Endothelial cell of umbilical vein (primary cell): ENCODE measurements around the gene HPSE2.

ENCODE experiments used
- EZH2 ChIP-seq: IDR thresholded peaks from 2 replicates; pipeline ENCODE4 v1.6.1; 2012; ENCODE audit warnings: borderline replicate concordance, low read depth, mild to moderate bottlenecking, moderate library complexity, low read length, inconsistent platforms; ENCODE audit not compliant: severe bottlenecking
- JUN ChIP-seq: IDR thresholded peaks from 2 replicates; pipeline ENCODE4 v1.6.1; 2011; ENCODE audit warnings: borderline replicate concordance, low read depth; ENCODE audit not compliant: insufficient read length, insufficient read depth
- MYC ChIP-seq: IDR thresholded peaks from one replicate; pipeline ENCODE4 v1.6.1; 2011; ENCODE audit warnings: mild to moderate bottlenecking, low read depth, low read length
- POLR2A ChIP-seq: IDR thresholded peaks from 2 replicates; pipeline ENCODE4 v1.6.1; 2012; ENCODE audit warnings: low read depth, mild to moderate bottlenecking, control low read depth, low read length
- POLR2AphosphoS5 ChIP-seq: IDR thresholded peaks from 2 replicates; pipeline ENCODE4 v1.6.1; 2012; ENCODE audit warnings: low read depth, mild to moderate bottlenecking, control low read depth, low read length, moderate library complexity; ENCODE audit not compliant: insufficient read depth
- TF ChIP-seq, protein P1 (sequence below), 2 donors: IDR thresholded peaks; 1 replicate in 1 of 2; 2 replicates in 1 of 2; pipeline ENCODE4 v1.5.1; 2011; ENCODE audit warnings: low read length in 2 of 2, mild to moderate bottlenecking in 2 of 2, moderate library complexity in 2 of 2, control low read depth in 1 of 2, inconsistent platforms in 1 of 2, low read depth in 1 of 2; ENCODE audit not compliant: insufficient read depth in 1 of 2; ENCODE audit errors: extremely low read depth in 1 of 2
- TF ChIP-seq, protein P2 (sequence below): IDR thresholded peaks from 2 replicates; pipeline ENCODE4 v1.6.1; 2011; ENCODE audit not compliant: insufficient read depth, insufficient read length

DNA sequence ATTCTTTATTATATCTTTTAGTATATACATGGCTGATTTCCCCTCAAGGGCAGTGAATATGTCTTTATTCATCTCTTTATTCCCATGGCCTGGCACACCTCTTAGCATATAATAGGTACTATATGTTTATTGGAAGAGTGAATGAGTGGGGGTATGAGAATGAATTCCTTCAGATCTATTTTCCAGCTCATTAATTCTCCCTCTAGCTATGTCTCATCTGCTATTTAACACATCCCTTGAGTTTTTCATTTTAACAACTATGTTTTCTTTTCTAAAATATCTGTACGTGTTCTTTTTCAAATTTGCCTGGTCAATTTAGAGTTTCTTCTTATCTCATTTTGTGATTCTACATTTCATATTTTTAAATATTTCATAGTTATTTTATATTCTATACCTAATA, 803.3 kb downstream of the HPSE2 start:
- TF ChIP-seq POLR2AphosphoS5, result no peak
- TF ChIP-seq, protein P1, sequence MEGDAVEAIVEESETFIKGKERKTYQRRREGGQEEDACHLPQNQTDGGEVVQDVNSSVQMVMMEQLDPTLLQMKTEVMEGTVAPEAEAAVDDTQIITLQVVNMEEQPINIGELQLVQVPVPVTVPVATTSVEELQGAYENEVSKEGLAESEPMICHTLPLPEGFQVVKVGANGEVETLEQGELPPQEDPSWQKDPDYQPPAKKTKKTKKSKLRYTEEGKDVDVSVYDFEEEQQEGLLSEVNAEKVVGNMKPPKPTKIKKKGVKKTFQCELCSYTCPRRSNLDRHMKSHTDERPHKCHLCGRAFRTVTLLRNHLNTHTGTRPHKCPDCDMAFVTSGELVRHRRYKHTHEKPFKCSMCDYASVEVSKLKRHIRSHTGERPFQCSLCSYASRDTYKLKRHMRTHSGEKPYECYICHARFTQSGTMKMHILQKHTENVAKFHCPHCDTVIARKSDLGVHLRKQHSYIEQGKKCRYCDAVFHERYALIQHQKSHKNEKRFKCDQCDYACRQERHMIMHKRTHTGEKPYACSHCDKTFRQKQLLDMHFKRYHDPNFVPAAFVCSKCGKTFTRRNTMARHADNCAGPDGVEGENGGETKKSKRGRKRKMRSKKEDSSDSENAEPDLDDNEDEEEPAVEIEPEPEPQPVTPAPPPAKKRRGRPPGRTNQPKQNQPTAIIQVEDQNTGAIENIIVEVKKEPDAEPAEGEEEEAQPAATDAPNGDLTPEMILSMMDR (IDR thresholded peaks at IDR 0.05; ENCODE audit: extremely low read depth in 1 of 2, insufficient read depth in 1 of 2, low read depth in 1 of 2, low read length in 2 of 2), result no peak
- no peak for TF ChIP-seq MYC
- no peak for TF ChIP-seq POLR2A
- no peak for TF ChIP-seq EZH2
- TF ChIP-seq, protein P2, sequence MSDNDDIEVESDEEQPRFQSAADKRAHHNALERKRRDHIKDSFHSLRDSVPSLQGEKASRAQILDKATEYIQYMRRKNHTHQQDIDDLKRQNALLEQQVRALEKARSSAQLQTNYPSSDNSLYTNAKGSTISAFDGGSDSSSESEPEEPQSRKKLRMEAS, result no peak
- TF ChIP-seq JUN, result no peak
